Posterior vena cava (tissue), 2 donors: ENCODE data around the gene SETD6. TPM values are rescaled to one million over a fixed set of nuclear protein-coding genes. Genes with fewer than 3 reads are reported as not detected.

Experiments
- DNase-seq: peaks from one replicate; pipeline ENCODE4 v3.0.0-alpha.2; 2020; ENCODE audit warnings: low spot score
- intact Hi-C, 2 donors: fragments of 100-400 bp; cut with DNase I; formaldehyde crosslinking; loops; one replicate each; pipeline versions ENCODE4 v1.14.1 to v1.14.2; 2022 to 2023
- total RNA-seq, 2 donors: library from RNA; stranded (reverse); fragmentation: NEBNext Ultra II Directional; extraction: Animal tissue kit (Norgen Biotek cat#: 25700); gene quantifications; one replicate each; pipeline ENCODE4 v1.2.1, GENCODE V29; 2021
- donor health status: DM: yes; HTN: yes; CAD: no.
- donor health status: DM: yes; HTN: yes; CAD: no.

Gene SETD6
- total RNA-seq, 2 donors from 2014 or later, result 9.9 to 13.5 TPM

DNA sequence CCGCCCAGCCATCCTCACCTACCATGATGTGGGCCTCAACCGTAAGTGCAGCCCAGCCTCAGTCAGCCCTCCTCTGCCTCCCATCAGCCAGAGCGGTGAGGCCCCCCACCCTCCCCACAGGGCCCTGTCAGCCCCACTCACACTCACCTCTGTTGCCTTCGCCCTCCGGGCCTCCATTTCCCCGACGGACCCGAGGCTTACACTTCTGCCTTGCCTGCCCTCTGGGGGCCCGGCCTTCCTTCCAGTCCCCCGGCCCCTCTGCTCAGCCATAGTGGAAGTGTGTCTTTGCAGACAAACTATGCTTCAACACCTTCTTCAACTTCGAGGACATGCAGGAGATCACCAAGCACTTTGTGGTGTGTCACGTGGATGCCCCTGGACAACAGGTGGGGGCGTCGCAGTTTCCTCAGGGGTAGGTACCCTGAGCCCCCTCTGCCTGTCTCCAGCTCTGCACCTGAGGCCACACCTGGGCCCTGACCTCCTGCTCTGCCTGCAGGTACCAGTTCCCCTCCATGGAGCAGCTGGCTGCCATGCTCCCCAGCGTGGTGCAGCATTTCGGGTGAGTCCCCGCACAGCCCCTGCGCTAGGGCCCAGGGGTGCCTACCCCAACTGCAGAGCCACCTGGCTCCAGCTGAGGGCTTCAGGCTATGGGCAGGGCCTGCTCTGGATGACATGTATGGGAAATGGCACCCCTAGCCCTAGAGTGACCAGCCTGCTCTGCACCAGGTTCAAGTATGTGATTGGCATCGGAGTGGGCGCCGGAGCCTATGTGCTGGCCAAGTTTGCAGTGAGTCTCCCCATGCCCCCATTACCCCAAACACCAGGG lies 11.2 kb upstream of the SETD6 start:
- peak; percentile 72 for DNase-seq
- intact Hi-C loops, result loop anchor here in 1 of 2 donors (1.0 kb wide), 1 partner anchor 21 kb away; no protein-coding TSS in a partner anchor

DNA sequence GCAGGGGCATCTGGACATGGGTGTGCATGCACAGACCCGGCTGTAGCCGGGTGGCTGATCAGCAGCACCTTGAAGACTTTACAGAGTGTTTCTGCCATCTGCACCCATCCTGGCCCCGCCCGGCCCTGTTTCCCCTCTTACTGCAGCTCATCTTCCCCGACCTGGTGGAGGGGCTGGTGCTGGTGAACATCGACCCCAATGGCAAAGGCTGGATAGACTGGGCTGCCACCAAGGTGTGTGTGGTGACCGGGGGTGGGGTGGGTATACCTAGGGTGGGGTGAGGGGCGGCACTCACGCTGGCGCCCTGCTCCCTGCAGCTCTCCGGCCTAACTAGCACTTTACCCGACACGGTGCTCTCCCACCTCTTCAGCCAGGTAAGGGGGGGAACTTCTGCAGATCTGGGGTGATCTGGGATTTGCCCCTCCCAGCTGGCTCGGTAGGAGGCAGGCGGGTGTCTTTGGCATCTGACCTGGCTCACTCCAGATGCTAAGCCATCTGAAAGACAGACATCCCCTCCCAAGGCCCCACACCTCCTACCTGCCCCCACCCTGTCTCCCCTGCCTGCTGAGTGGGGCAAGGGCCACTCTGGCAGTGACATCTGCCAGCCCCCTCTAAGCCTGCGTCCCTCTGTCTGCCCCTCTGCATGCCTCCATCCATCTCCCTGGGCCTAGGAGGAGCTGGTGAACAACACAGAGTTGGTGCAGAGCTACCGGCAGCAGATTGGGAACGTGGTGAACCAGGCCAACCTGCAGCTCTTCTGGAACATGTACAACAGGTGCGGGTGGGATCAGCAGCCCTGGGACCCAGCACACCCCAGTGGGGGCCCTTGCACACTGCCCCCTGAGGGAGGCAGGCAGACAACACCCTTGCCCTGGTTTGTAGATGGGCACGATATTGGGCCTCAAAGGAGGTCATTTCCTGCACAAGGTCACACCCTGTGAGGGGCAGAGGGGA lies 8.8 kb upstream of the SETD6 start:
- peak; percentile 73 for DNase-seq
- intact Hi-C loops, result no loop called here

GRCh38 chr16:58507195-58507962 lies 7.9 kb upstream of the SETD6 start:
- peak; percentile 76 for DNase-seq
- intact Hi-C loops, result no loop called here

DNA sequence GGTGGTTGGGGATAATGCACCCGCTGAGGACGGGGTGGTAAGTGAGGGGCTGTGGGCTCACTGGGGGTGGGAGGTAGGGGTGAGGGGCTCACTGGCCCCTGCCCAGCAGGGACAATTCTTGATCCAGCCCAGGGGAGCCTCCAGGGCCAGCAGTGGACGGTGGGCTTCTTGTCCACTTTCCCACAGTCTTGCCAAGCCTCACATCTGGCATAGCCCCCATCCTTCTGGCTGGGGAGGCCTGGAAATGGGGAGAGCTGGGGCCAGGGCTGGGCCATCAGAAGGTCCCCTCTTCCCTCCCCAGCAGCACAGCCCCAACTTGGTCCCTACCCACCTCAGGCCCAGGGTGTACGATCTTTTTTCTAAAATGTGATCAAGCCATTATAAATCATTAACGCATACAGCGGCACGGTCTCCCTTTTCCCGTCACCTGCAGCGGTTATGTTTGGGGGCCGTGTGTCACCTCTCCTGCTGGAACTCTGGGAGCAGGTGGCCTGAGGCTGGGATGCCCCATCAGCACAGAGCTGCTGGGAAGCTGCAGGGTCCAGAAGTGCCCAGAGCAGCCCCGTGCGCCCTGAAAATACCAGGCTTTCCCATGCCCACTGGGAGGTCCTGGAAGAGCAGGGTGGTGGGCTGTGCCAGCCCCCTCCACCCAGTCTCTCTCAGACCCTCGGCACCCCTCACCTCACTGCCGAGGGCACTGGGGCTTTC lies 7.2 kb upstream of the SETD6 start:
- DNase-seq, result peak; percentile 69
- intact Hi-C loops, result no loop called here

GRCh38 chr16:58508671-58509251 lies 6.6 kb upstream of the SETD6 start:
- intact Hi-C loops, result no loop called here
- DNase-seq, result no peak

GRCh38 chr16:58509256-58510096 lies 5.8 kb upstream of the SETD6 start:
- peak; percentile 72 for DNase-seq
- intact Hi-C loops, result loop anchor here in 1 of 2 donors (10.0 kb wide), 1 partner anchor 125 kb away; no protein-coding TSS in a partner anchor

DNA sequence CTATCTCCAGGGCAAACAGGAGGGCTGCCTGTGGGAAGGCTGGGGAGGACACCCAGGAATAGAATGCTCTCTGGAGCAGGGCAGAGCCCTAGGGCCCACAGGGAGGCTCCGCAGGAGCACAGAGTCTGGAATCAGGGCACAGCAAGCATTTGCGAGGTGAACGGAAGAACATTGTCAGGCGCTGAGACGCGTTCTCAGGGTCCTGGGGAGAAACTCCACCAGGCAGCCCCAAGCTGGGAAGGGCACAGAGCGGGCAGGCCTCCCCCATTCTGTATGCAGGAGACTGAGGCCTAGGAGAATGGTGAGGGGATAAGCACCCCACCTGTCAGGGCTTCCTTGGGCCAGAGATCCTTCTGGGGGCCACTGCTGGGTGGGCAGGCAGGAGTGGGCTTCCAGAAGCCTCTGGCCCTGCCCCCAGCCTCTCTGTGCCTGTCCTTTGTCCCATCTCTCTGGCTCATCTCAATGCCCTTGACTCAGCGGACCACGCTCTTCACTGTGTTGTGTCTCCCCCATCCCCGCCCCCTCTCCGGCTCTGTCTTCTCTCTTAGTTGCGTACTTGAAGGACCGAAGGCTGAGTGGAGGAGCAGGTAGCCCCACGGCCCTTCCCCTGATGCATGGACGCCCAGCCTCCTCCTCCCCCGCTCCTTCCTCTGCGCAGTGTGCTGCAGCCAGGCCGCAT lies 5.1 kb upstream of the SETD6 start:
- intact Hi-C loops, result loop anchor here in 1 of 2 donors (10.0 kb wide), 1 partner anchor 125 kb away; no protein-coding TSS in a partner anchor
- no peak for DNase-seq

DNA sequence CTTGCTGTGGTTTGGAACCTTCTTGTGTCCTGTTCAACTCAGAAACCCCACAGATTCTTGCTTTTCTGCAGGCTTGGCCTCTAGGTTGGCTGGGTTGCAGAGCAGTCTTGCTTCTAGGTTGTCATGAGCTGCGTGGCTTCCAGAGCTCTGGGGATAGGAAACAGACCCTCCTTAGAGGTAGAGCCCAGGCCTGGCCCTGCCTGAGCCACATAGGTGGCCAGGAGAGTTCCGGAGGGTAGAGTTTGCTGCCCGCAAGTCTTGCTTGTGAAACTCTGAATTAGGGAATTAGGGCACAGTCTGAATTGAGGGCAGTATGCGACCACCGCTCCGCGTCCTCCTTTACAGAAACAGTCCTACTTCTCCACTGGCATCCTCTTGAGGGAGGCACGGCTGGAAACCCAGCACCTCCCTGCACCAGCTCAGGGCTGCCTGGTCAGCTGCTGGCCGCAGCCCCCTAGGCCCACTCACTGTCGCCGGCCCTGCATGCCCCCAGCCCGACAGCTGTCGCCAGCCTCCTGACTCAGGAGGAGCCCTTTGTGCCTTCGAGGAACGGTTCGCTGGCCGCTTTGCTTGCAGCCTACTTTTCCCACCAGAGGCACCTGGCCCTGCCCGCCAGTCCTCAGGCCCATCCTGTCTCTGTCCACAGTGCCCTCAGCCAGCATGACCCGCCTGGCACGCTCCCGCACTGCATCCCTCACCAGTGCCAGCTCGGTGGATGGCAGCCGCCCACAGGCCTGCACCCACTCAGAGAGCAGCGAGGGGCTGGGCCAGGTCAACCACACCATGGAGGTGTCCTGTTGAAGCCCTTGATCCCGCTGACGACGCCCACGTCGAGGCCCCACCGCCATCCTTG lies 4.3 kb upstream of the SETD6 start:
- peak; percentile 75 for DNase-seq
- intact Hi-C loops, result loop anchor here in 1 of 2 donors (10.0 kb wide), 1 partner anchor 124 kb away; no protein-coding TSS in a partner anchor

DNA sequence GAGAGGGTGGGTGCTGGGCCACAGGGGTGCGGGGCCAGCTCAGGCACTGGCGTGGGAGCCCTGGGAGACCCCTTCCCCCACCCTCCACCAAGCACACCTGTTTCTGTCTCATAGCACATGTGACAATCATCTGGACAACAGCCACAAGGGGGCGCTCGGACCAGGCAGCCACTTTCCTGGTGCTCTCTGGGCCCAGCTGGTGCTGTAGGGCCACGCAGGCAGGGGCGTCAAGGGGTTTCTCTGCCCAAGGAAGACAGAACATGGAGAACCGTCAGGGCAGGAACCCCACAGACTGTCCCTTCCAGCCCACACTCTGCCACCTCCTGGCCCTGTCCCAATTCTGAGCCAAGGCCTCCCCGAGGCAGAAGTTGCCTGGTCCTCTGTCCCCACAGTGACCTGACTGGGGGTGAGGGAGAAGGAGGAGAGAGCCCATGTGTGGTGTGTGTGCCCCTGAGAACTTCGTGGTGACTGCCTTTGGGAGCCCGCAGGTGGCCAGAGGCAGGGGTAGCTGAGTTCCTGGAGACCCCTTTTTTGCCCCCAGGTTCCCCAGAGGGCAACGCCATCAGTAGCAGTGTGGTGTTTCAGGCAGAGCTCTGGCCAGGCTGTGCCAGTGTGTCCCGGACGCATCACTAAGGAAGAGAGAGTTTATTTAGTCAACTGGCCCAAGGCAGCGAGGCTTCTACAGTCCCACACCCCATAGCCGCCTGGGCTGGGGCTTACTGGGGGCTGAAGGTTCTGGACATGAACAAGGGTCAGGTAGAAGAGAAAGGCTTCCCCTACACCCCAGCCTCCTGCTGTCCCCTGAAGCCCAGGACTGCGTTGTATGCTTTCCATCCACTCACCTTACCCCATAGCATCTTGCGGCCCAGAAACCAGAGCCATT lies 3.1 kb upstream of the SETD6 start:
- peak; percentile 90 for DNase-seq
- intact Hi-C loops, result loop anchor here in 1 of 2 donors (10.0 kb wide), 1 partner anchor 123 kb away; no protein-coding TSS in a partner anchor

GRCh38 chr16:58513874-58514273 lies 1.4 kb upstream of the SETD6 start:
- intact Hi-C loops, result loop anchor here in 1 of 2 donors (10.0 kb wide), 1 partner anchor 121 kb away; no protein-coding TSS in a partner anchor
- no peak for DNase-seq

GRCh38 chr16:58515871-58516767 lies 802 bp downstream of the SETD6 start:
- peak; percentile 76 for DNase-seq
- intact Hi-C loops, result loop anchor here in 1 of 2 donors (10.0 kb wide), 1 partner anchor 119 kb away; no protein-coding TSS in a partner anchor

GRCh38 chr16:58516768-58517107 lies 1.4 kb downstream of the SETD6 start:
- intact Hi-C loops, result loop anchor here in 1 of 2 donors (10.0 kb wide), 1 partner anchor 118 kb away; no protein-coding TSS in a partner anchor

More at GRCh38 chr16:58516768-58517107, 1.4 kb downstream of the SETD6 start:
- DNase-seq, result no peak
